Anterior cingulate cortex (tissue), 58 donors: ENCODE results near the gene DGKB.

Experiments used
- DNase-seq, 58 donors: peaks; one replicate each; lab custom pipeline; 2025; lab: John Stamatoyannopoulos, UW

The DGKB gene

DNA sequence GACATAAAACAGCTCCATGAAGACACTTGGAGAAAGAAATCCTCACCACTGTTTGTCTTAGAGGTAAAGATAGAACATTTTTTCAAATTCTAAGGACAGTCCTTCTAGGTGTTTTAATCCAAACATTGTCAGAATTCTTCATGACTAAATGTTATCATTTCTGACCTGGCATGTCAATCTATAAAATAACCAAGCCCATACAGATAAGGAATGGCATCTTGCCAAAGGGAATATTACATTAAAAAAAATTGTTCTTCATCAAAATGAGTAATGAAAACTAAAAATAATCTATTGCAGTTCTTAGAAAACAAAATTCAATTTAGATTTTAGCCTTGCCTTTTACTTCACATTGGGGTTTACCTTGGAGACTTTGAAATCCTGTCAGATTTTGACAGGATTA, 33.6 kb downstream of the DGKB start:
- DNase-seq, result no peak

DNA sequence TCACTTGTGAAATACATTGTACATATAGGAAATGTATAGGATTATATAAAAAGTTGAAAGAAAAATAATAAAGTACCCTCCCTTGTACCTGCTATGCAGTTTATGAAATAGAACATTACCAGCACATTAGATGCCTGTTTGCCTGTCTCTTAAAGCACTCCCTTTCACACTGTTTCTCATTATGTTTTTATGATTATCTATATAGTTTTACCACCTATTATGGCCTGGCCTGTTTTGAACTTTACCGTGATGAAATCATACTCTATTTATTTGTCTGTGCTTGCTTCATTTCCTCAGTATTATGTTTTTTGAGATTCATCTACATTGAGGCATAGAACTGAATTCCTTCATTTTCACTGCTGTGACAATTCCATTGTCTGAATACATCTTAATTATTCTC, 41.1 kb downstream of the DGKB start:
- DNase-seq, result no peak

GRCh38 chr7:14859267-14859666, 43.3 kb downstream of the DGKB start:
- DNase-seq, result no peak

DNA sequence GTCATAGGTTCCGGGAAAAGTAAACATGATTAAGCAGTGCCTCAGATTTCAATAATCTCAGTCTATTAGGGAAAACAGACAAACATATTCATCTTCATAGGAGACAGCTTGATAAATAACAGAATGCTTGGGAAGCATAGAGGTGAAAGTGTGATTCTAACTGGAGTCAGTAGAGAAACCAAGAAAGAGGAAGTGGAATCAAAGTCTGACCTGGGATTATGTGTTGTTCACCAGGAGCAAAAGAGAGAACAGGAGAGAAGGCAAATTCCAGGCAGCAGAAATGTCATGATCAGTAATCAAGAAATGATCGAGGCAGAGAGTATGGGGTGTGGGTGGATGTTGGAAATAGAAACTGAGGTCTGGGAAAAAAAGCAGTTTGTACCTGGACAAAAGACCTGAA, 43.7 kb downstream of the DGKB start:
- no peak for DNase-seq

- no peak for DNase-seq
These were observed 44.1 kb downstream of the DGKB start for GRCh38 chr7:14858410-14858809.

- DNase-seq, result no peak
These were observed 47.3 kb downstream of the DGKB start for GRCh38 chr7:14855033-14855794.

DNA sequence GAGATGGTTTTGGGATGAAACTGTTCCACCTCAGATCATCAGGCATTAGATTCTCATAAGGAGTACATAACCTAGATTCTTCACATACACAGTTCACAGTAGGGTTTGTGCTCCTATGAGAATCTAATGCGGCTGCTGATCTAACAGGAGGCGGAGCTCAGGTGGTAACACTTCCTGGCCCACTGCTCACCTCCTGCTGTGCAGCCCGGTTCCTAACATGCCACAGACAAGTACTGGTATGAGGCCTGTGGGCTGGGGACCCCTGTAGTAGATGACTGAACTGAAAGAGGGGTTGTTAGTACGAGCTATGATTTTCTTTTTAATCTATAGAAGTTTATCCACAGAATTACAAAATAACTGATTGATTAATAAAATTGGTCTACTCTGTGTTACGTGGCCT, 48.1 kb downstream of the DGKB start:
- DNase-seq, result no peak

DNA sequence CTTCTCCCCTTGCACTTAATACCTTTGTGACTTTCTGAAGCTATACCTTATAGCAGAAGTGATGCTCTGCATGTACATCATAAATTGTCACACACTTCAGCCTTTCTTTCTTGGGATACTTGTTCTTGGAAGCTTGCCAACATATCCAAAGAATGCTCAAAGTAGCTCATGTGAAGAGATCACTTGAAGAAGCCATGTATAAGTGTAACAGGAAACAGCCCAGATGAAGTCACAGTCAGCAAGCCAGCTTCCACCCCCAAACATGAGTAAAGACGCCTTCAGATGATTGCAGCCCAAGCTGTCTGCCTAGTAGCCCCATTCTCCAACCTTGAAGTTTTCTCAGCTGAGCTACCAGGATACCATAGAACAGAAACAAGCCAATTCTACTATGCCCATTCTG, 50.9 kb downstream of the DGKB start:
- peak in 2 of 58 donors; percentile 7 to 12 for DNase-seq

DNA sequence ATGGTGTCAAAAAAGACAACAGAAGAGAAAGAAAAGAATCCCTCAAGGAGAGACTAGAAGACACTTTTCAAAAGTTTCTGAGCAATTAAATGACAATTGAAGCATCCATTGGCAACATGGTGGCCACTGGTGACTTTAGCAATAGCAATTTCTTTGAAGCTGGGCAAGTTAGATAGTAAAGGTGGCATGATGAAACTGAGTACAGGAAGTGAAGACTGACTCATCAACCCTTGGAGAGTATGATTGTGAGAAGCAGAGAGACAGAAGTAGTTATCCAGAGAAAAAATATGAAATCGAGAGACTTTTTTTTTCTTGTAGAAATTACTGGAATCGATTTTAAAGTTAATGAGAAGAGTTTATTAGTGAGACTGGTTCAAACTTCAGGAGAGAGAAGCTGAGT, 52.5 kb downstream of the DGKB start:
- DNase-seq, result no peak

- no peak for DNase-seq
These were observed 56.1 kb downstream of the DGKB start for GRCh38 chr7:14846405-14846804.

GRCh38 chr7:14843755-14844154, 58.8 kb downstream of the DGKB start:
- no peak for DNase-seq

DNA sequence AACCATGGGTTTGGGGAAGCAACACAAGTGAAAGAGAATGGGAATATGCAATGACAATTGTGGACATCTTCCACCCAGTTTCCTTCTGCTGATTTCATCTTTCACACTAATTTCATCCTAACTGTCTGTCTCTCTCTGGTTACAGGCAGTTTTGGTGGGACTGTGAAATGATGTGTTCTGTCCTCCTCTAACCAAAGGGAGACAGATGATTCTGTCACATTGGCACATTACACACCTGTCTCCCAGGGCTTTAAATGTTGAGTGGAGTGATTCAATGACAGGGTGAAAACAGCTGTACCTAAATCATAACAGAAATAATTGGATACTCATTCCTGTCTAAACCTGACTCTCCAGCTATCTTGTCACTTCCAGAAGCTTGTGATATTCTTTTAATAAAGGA, 60.0 kb downstream of the DGKB start:
- DNase-seq, result peak in 1 of 58 donors; percentile 2

- DNase-seq, result no peak
These were observed 60.7 kb downstream of the DGKB start for GRCh38 chr7:14841869-14842268.

GRCh38 chr7:14841086-14841485, 61.5 kb downstream of the DGKB start:
- no peak for DNase-seq

DNA sequence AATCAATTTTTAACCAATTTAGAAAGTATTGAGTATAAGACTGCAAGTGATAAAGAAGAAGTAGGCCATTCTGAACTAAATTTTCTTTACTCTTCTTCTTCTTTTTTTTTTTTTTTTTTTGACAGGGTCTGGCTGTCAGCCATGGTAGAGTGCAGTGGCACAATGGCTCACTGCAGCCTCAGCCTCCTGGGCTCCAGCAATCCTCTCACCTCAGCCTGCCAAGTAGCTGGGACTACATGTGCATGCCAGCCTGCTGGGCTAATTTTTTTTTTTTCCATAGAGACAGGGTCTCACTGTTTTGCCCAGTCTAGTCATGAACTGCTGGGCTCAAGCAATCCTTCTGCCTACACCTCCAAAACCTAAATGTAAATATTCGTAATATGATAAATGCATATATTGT, 63.2 kb downstream of the DGKB start:
- no peak for DNase-seq

DNA sequence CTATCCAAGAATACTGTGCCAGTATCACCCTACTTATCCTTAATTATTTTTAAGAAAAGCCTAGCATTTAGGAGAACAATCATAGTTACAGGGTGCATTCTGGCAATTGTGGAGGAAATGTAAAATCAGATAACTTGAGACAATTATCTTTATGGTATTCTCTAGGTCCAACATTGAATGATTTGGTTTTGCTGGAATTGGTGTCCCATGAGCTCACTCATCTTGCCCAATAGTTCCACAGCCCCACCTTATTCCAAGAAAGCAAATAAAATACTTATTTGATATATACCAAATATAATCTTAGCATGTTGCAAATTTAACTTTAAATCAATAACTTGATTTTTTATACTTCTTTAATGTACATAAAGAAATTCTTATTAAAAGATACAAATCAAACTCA, 65.3 kb downstream of the DGKB start:
- no peak for DNase-seq

GRCh38 chr7:14836571-14837189, 65.9 kb downstream of the DGKB start:
- DNase-seq, result peak in 31 of 58 donors; percentile 3 to 79 (median 31)

DNA sequence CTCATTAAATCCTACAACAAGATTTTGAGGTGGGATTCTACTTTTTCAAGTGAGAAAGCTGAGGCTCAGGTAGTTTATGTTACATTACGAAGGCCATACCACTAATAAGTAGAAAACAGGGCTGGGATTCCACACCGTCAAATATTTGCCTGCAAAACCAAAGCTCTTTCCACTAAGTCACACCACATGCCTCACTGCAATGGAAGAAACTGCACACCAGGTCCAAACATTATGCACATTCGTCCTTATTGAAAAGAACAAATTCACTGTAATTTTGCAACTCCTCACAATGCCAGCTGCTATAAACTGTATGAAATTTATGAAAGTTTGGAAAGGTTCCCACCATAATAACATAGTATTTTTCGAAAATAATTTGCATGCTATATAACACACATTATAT, 66.5 kb downstream of the DGKB start:
- DNase-seq, result no peak

DNA sequence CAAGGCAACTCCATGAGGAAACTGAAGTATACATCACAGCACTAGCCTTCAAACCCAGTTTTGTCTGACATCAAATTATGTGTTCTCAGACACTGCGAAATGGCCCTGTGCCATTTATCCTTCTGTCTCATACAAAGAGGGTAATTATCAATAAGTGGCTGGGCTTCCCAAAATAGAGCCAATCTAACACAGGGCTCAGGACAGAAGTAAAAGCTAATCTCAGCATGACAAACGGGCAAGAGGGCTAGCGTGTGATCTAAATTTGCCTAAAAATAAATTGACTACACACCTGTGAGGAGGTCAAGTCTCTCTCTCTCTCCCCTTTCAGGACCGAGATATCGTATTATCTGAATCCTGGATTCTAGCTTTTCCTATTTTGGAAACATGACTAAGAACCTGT, 67.2 kb downstream of the DGKB start:
- DNase-seq, result no peak

DNA sequence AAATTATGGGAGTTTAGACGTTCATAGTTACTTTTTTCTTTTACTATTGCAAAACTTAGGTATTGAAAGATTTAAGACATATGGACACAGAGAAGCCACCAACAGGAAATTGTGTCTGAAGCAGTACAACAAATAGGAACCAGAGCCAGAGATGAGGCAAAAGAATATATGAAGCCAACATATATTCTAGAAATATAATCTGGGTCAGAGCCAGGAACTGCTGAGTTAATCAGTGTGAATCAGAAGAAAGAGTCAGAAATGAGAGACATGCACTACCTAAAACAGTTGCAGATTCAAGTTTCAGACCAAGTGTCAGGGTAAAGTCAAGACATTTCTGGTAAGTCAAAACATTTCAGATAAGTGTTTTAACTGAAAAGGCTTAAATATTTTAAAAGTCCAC, 67.7 kb downstream of the DGKB start:
- DNase-seq, result peak in 1 of 58 donors; percentile 0

DNA sequence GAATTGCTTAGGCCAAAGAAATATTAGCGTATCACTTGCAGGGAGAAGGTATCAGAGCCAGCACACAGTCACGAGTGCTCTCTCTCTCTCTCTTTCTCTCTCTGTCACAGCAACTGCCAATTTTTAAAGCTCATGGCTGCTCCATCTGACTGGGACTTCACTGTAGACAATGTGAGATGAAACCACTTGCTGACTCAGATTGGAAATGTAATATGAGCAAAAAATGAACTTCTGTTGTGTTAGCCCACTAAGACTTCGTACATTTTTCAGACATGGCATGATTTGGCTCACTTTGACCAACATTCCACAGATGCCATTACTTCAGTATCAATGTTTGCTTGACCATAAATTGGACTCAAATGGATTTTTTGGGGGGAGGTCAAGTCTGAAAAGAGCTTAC, 68.1 kb downstream of the DGKB start:
- DNase-seq, result peak in 1 of 58 donors; percentile 1

DNA sequence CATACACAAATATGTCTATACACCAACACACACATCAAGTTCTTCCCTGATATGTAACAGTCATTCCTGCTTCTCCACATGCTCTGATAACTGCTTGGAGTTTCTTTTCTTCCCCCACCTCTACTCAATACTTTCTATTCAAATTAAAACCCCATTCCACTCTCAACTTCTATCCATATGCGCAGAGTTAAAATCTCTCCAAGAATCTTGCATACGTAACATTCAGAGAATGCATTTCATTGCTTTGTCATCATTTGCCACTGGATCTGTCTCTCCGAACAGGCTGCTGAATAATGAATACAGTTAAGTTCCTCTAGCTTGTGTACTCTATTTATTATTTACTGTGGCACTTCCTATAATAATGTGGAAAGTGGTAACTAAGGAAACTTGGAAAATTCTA, 68.8 kb downstream of the DGKB start:
- no peak for DNase-seq
